Urinary bladder (tissue), 4 donors: Measurements from ENCODE around the gene PAPPA2. TPM values are rescaled to one million over a fixed set of nuclear protein-coding genes. Genes with fewer than 3 reads are reported as not detected.
"Not testable (repeated sequence)": the region's sequence is repeated elsewhere in the genome, so short reads cannot be mapped to it uniquely, and the experiment has no call there.

Experiments
- DNase-seq: peaks from one replicate; pipeline ENCODE4 v3.0.0-alpha.2; 2015; ENCODE audit errors: extremely low spot score
- H3K27ac ChIP-seq: one replicate; pipeline ENCODE4 v1.5.1; 2013; ENCODE audit warnings: low read depth, mild to moderate bottlenecking, moderate library complexity
- H3K36me3 ChIP-seq: one replicate; pipeline ENCODE4 v1.6.1; 2013; ENCODE audit warnings: mild to moderate bottlenecking, moderate library complexity; ENCODE audit not compliant: insufficient read depth
- H3K4me1 ChIP-seq: one replicate; pipeline ENCODE4 v1.6.1; 2013; ENCODE audit warnings: mild to moderate bottlenecking, moderate library complexity; ENCODE audit not compliant: insufficient read depth
- H3K4me3 ChIP-seq: one replicate; pipeline ENCODE4 v1.5.1; 2013; ENCODE audit warnings: low read depth, low read length
- WGBS: extraction: QIAGEN DNeasy Blood & Tissue Kit; methylation state at CpG from one replicate; pipeline ENCODE4 v1.1.7; 2013; 5-methylcytosine and 5-hydroxymethylcytosine counted together
- polyA plus RNA-seq: library from polyadenylated mRNA; stranded (reverse); fragments of 200-250 nt; gene quantifications from one replicate; pipeline ENCODE4 v1.2.3, GENCODE V29; 2013
- total RNA-seq: library from RNA; depleted of rRNA; stranded (reverse); fragments of >200 nt; gene quantifications from one replicate; pipeline ENCODE4 v1.2.3, GENCODE V29; 2014
- donor health status: healthy with polysubstance abuse.
- donor health status: healthy.

Gene PAPPA2
- total and polyA plus RNA-seq, 2 donors: 0.54 to 4.6 TPM

DNA sequence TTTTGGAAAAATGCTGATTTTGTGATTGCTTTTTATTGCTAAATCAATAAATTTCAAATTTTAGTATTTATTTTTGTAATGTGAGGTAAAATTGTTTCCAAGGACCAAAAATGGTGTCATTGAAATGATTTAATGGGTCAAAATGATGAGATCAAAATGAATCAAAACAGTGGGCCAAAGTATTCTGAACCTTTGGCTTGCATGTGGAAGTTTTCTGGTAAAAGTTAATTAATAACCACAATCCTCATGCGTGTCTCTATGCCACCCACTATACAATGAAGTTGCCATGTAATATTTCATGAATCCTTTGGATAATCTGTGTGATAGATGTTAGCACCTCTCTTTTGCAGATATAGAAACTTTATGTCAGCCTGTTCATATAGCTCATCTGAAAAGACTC, 83.8 kb downstream of the PAPPA2 start:
- 88% methylated on average over 1 of the region's 1 CpG for WGBS
- H3K27ac ChIP-seq: no peak overlapping the region
- H3K36me3 ChIP-seq: no peaks in the 10 kb centered on the region
- H3K4me3 ChIP-seq: no peak overlapping the region
- no peaks in the 10 kb centered on the region for H3K4me1 ChIP-seq
- no peak for DNase-seq

DNA sequence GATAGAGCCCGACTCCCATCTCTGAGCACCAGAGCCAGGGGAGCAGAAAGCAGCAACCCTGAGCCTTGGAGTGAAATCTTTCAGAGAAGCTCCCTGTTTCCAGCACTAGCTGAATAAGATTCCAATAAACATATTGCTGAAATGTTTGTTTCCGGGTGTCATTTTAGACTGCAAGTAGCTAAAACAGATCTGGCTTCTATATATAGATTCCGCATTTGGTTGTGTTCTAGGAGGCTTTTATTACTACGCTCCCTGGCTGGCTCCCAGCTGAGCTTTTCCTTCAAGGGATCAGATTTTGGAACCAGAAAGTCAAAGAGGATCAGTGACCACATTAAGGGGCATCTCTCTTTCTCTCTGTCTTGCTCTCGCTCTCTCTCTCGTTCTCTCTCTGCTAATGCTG, 88.2 kb downstream of the PAPPA2 start:
- no peaks in the 10 kb centered on the region for H3K4me1 ChIP-seq
- no peak for DNase-seq
- H3K4me3 ChIP-seq: no peak overlapping the region
- no peaks in the 10 kb centered on the region for H3K36me3 ChIP-seq
- no peak overlapping the region for H3K27ac ChIP-seq
- WGBS: 32% methylated on average over 6 of the region's 6 CpGs

DNA sequence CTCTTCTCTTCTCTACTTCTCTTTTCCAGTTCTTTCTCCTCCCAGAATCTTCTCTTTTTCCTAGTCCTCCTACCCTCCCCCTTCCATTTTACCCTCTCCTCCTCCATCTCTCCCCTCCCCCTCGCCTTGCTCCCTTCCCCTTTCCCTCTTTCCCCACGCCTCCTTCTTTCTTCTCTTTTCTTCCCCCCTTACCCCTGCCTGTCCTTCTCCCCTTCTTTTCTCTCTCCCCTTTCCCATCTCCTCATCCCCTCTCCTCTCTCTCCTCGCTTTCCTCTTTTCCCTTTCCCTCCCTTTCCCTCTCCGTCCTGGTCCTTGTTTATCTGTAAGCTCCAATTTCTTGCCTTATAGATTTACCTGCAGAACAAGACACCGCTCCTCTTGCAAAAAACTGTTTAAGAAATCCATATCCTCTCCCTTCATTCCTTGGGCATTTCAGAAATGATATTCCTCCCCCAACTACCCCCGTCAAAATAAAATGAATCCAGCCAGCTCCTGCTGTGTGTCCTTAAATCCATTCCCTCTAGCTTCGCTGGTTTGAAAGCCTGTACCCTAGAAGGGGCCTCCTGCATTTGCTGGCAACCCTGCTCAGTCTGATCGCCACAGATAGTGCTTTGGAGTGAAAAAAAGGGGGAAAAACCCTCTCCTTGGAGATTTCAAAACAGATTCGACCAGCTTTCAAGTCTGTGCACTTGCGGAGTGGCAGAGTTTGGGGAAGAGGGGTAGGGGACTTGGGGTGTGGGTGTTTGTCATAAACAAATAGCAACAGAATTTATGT, 89.4 kb downstream of the PAPPA2 start:
- no peak overlapping the region for H3K4me3 ChIP-seq
- 34% methylated on average over 10 of the region's 10 CpGs for WGBS
- no peak overlapping the region for H3K27ac ChIP-seq
- H3K4me1 ChIP-seq: no peaks in the 10 kb centered on the region
- no peaks in the 10 kb centered on the region for H3K36me3 ChIP-seq
- no peak for DNase-seq

DNA sequence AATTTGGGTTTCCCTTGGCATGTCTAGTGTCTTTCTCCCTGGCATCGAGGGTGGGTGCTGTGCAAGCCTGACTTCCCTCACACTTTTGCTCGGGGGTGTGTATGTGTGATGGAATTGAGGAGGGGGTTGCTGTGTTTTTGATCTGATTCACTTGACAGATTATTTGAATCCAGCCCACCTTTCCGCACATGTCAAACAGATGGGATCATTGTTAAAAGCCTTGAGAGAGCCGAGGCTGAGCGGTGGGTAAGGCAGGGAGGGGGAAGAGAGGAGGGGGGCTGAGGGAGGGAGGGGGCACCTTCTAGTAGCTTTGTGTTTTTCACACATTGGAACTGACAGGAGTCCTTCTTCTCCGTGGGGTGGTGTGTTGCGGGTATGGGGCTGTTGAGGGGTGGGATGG, 90.0 kb downstream of the PAPPA2 start:
- Histone ChIP-seq H3K27ac (no peak overlapping the region), H3K4me1 (no peaks in the 10 kb centered on the region), H3K4me3 (no peak overlapping the region), H3K36me3 (no peaks in the 10 kb centered on the region)
- 28% methylated on average over 7 of the region's 7 CpGs for WGBS
- DNase-seq: no peak

DNA sequence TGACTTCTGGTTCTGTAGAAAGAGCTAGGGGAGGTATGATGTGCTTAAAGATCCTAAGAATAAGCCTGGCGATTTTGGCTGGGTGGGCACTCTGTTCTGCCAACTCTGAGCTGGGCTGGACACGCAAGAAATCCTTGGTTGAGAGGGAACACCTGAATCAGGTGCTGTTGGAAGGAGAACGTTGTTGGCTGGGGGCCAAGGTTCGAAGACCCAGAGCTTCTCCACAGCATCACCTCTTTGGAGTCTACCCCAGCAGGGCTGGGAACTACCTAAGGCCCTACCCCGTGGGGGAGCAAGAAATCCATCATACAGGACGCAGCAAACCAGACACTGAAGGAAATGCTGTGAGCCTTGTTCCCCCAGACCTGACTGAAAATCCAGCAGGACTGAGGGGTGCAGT, 93.3 kb downstream of the PAPPA2 start:
- no peak for DNase-seq
- Histone ChIP-seq H3K4me3 (no peak overlapping the region), H3K27ac (no peak overlapping the region), H3K4me1 (no peaks in the 10 kb centered on the region), H3K36me3 (no peaks in the 10 kb centered on the region)
- WGBS: 79% methylated on average over 6 of the region's 6 CpGs

DNA sequence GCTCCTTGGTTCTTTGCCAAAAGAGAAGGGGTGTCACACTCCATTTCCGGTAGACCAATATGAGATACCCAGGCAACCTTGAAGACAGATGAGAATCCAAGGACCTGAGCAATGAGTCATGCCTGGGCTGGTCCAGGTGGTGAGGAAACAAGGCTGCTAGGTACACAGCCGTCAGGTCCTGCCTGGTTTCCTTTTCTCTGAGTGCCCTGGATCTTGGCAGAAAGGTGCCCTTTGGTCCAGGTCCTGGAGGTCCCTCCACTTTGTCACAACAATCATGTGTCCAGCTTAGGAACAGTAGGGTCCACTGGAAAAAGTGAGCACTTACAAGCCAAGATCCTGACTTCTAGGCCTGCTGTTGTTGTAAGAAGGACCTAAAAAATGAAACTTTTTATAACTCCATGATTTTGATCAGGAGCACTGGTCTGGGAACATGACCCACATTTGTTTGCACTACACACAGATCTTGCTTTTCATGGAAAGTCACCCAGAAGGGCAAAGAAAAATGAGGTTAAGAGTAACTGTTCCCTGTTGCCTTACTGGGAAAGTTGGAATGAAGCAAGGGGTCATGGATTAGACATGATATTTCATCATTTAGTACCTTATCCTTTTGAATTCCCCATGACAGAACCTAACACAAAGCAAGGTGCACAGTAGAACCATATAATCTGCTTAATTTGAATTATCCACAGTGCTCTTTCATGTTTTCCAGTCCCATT, 94.7 kb downstream of the PAPPA2 start:
- no peaks in the 10 kb centered on the region for H3K4me1 ChIP-seq
- no peak for DNase-seq
- no peak overlapping the region for H3K27ac ChIP-seq
- H3K36me3 ChIP-seq: no peaks in the 10 kb centered on the region
- 86% methylated on average over 2 of the region's 2 CpGs for WGBS
- no peak overlapping the region for H3K4me3 ChIP-seq

DNA sequence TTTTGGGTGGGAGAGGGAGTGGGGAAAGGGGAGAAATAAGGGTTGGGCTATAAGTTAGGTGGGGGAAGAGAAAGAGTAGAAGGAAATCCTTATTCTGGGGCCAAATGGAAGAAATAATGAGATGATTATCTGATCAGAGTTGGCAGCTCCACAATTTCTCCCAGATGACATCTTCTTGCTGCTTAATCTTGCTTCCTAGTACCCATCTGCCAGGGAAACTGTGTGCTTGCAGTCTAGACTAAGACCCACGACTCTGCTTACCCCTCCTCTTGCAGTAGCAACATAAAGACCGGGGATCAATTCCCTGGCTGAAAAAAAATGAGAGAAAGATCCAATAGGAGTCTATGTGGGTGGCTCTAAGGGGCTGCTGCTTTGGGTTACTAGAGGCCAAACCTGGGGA, 95.6 kb downstream of the PAPPA2 start:
- no peak for DNase-seq
- Histone ChIP-seq H3K4me1 (no peaks in the 10 kb centered on the region), H3K27ac (no peak overlapping the region), H3K36me3 (no peaks in the 10 kb centered on the region), H3K4me3 (no peak overlapping the region)
- WGBS: 24% methylated on average over 2 of the region's 2 CpGs

DNA sequence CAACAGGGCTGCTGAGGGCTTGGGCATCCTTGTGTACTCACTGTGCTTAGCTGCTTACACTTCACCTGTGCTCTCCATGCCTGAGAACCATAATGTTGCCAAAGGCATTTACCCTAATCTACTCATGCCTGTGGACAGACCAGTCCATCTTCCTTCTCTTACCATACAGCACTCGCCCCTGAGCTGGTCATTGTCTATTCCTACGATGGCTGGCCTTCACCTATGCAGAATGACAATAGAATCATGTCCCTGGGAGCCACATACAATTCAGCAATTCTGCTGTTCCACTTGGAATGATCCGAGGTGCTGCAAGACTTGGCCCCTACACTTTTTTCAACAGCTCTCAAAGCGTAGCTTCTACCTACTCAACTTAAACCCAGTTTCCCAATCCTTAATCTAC, 96.5 kb downstream of the PAPPA2 start:
- no peak overlapping the region for H3K27ac ChIP-seq
- H3K36me3 ChIP-seq: no peaks in the 10 kb centered on the region
- WGBS: 47% methylated on average over 4 of the region's 4 CpGs
- H3K4me1 ChIP-seq: no peaks in the 10 kb centered on the region
- no peak for DNase-seq
- H3K4me3 ChIP-seq: no peak overlapping the region

DNA sequence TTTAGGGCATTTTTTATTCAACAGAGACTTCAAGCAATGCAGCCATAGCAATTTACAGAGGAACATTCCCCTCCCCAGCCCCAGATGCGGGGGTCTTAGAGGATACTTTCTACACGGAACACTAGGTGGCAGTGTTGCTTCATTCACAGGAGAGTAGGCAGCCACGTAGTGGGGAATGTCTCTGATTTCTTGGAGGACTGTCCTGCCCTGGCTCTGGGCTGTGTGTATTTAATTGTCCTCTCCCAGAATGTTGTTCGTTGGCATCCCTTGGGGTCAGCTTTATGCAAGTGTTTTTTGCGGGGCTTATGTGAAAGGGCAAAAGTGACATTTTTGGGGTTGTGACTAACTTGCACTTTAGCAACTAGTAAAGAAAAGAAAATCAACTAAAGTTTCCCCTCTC, 96.9 kb downstream of the PAPPA2 start:
- Histone ChIP-seq H3K36me3 (no peaks in the 10 kb centered on the region), H3K4me1 (no peaks in the 10 kb centered on the region), H3K4me3 (no peak overlapping the region), H3K27ac (no peak overlapping the region)
- DNase-seq: peak; percentile 48
- WGBS: 3% methylated on average over 5 of the region's 5 CpGs

DNA sequence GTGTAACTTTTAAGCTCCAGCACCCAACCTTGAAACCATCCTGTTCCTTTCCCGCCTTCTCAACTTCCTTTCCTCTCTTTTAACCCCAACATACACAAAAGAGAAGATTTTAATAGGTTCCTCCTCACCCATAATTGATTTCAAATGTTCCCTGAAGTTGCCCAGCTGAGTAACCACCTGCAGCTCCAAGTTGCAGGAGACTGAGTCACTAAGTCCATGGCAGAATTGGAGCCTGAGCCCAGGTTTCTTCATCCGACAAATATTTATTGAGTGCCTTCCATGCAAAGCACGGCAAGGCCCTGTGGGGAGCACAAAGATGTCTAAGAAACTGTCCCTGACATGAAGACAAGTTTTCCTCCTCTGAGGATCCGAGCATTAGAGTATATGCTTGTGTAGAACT, 97.7 kb downstream of the PAPPA2 start:
- Histone ChIP-seq H3K4me3 (no peak overlapping the region), H3K36me3 (no peaks in the 10 kb centered on the region), H3K27ac (no peak overlapping the region), H3K4me1 (no peaks in the 10 kb centered on the region)
- DNase-seq: no peak
- 74% methylated on average over 4 of the region's 4 CpGs for WGBS

DNA sequence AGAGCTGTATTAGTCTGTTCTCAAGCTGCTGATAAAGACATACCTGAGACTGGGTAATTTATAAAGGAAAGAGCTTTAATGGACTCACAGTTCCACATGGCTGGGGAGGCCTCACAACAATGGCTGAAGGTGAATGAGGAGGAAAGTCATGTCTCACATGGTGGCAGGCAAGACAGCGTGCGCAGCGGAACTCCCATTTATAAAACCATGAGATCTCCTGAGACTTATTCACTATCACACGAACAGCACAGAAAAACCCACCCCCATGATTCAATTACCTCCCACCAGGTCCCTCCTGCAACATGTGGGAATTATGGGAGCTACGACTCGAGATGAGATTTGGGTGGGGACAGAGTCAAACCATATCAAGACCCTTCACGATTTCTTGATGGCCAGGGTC, 98.8 kb downstream of the PAPPA2 start:
- H3K27ac ChIP-seq, H3K36me3 ChIP-seq, DNase-seq, H3K4me3 ChIP-seq, H3K4me1 ChIP-seq: not testable (repeated sequence)
- 95% methylated on average over 7 of the region's 7 CpGs for WGBS

DNA sequence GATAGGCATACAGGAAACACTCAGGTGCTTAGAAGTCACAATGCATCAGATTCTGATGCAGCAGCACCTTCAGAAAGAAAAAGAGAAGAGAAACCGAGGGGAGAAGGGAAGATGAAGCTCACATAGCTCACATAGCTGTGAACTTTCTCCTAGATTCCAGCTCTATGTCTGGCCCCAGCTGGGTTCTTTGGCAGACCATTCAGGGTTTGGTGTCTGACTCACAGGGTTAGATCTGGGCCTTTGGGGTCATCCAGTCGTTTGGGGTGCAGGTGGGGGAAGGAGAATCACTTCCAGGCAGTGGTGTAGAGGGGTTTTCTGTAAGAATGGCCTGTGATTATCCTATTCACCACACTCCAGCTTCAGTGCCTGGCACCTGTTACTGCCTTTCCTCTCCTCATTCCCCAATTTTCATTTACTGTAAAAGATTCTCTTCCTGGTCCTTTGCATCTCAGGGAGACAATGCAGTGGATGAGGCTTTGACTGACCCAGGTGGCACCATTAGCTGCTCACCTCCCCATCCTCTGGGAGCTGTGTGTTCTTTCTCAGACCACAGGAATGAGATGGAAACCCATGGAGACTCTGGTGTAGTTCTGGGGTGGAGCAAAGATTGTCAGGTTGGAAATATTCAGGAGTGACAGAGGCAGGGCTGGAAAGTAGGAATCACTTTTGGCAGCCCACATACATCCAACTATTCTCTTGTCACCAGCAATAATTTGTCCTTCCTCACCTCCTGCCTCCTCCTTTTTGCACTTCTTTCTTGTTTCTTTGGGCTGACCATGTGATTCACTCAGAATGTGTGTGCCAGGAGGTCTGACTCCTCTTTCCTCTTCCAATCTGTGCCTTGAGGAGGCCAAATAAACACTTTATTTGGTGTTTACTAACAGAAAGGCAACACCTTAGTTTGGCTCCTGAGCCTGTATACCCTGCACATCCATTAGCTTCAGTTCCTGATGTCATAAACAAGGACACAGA, 103.3 kb downstream of the PAPPA2 start:
- Histone ChIP-seq H3K4me3 (no peak overlapping the region), H3K4me1 (no peaks in the 10 kb centered on the region), H3K27ac (no peak overlapping the region), H3K36me3 (no peaks in the 10 kb centered on the region)
- 36% methylated on average over 2 of the region's 2 CpGs for WGBS
- DNase-seq: no peak

DNA sequence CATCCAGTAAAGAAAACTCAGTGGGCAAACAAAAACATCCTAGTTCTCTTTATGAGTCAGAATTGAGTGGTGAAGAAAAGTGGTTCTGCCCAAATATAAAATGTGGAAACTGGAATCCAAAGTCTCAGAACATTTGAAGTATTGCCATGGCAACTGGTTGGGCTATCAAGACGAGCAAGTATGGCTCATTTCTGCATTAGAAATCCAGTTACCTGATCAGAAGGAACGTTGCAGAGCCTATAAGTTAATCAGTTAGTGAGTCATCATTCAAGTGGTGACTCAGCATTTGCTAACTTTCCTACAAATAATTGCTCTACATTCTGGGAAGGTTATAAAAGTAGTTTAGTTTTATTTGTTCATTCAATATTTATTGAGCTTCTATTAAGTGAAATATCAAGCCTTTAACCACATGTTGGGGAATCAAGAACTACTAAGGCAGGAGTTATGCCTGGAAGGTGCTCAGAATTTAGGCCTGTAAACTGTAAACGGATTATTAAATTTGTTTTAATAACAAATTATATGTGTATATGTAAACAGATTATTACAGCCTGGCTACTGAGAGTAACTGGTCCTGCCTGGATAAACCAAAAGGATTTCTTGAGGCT, 104.3 kb downstream of the PAPPA2 start:
- Histone ChIP-seq H3K4me1 (no peaks in the 10 kb centered on the region), H3K4me3 (no peak overlapping the region), H3K36me3 (no peaks in the 10 kb centered on the region), H3K27ac (no peak overlapping the region)
- DNase-seq: no peak
- 43% methylated on average over 3 of the region's 3 CpGs for WGBS
